ENCODE measurements around the gene C22orf39. TPM values are rescaled to one million over a fixed set of nuclear protein-coding genes. Genes with fewer than 3 reads are reported as not detected.

C22orf39 gene
- total RNA-seq, 1 donor from 2014 or later = 26.6 TPM

DNA sequence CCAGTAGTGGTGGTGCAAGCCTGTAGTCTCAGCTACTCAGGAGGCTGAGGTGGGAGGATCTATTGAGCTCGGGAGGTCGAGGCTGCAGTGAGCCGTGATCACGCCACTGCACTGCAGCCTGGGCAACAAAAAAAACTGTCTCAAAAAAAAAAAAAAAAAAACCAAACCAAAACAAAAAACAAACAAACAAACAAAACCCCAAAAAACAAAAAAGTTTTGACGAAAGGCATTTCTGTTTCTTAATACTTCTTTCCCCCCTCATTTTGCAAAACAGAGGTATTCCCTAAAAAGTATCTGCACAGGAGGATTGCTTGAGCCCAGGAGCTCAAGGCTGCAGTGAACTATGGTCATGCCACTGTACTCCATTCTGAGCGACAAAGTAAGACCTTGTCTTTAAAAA, 27.2 kb downstream of the C22orf39 start:
- no peak for DNase-seq (ENCODE audit: low spot score)
- Mint-ChIP-seq H3K36me3 (ENCODE audit: low read depth, unreplicated experiment) (peaks cover 7% of the 10 kb centered on the region), H3K9me3 (ENCODE audit: unreplicated experiment) (no peaks in the 10 kb centered on the region), H3K27me3 (ENCODE audit: unreplicated experiment) (no peaks in the 10 kb centered on the region), H3K4me1 (ENCODE audit: unreplicated experiment) (peaks cover 36% of the 10 kb centered on the region), H3K4me3 (ENCODE audit: unreplicated experiment) (no peak overlapping the region), H3K27ac (ENCODE audit: unreplicated experiment) (no peak overlapping the region)
- TF ChIP-seq, protein P1, sequence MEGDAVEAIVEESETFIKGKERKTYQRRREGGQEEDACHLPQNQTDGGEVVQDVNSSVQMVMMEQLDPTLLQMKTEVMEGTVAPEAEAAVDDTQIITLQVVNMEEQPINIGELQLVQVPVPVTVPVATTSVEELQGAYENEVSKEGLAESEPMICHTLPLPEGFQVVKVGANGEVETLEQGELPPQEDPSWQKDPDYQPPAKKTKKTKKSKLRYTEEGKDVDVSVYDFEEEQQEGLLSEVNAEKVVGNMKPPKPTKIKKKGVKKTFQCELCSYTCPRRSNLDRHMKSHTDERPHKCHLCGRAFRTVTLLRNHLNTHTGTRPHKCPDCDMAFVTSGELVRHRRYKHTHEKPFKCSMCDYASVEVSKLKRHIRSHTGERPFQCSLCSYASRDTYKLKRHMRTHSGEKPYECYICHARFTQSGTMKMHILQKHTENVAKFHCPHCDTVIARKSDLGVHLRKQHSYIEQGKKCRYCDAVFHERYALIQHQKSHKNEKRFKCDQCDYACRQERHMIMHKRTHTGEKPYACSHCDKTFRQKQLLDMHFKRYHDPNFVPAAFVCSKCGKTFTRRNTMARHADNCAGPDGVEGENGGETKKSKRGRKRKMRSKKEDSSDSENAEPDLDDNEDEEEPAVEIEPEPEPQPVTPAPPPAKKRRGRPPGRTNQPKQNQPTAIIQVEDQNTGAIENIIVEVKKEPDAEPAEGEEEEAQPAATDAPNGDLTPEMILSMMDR (IDR thresholded peaks at IDR 0.05; ENCODE audit: unreplicated experiment) = no peak

DNA sequence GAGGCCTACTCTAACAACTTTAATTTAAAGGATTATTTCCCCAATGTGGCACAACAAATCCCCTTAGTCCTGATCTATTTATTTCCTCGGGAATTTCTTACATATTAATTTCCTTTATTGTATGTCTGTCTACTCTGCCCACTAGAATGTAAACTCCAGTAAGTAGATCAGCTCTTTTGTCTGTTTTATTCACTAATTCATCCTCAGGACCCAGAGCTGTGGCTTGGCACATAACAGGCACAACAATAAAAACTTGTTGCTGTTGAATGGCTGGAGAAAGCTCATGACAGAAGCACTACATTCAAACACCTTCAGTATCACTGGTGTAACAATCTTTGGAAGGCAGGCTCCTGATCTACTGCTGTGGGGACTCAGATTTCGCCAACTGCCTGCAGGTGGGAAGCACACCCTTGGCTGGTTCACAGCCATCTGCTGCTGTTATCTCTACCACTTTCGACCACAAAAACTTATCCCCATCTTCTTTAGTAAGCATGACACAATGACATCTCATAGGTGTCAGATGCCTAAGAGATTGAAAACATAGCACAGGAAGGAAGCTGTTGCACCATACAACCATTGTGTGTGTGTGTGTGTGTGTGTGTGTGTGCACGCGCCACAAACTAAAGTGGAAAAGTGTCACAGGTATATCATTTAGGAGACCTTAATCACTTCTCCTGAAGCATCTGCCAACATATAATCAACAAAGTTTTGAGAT, 27.9 kb downstream of the C22orf39 start:
- Mint-ChIP-seq H3K4me3 (ENCODE audit: unreplicated experiment) (no peak overlapping the region), H3K36me3 (ENCODE audit: low read depth, unreplicated experiment) (peaks cover 7% of the 10 kb centered on the region), H3K4me1 (ENCODE audit: unreplicated experiment) (peaks cover 36% of the 10 kb centered on the region), H3K27ac (ENCODE audit: unreplicated experiment) (no peak overlapping the region), H3K27me3 (ENCODE audit: unreplicated experiment) (no peaks in the 10 kb centered on the region), H3K9me3 (ENCODE audit: unreplicated experiment) (no peaks in the 10 kb centered on the region)
- TF ChIP-seq, protein P1 (IDR thresholded peaks at IDR 0.05; ENCODE audit: unreplicated experiment) = no peak
- DNase-seq (ENCODE audit: low spot score) = no peak

DNA sequence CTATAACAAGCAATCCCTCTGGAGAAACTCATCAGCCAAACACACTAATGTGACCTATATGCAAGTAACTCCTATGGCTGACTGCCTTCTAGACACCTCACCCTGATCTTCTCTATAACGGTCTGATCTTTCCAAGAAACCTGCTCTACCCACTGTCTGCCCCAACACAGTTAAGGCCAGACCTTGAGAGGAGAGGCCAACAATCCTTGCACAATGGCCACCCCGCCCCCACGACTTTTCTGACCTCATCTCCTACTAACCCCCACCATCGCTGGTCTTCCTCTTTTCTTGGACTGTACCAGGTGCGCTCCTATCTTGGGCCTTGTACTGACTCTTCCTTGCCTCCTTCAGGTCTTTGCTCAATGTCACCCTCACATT, 28.4 kb downstream of the C22orf39 start:
- H3K4me1 Mint-ChIP-seq (ENCODE audit: unreplicated experiment) = peaks cover 34% of the 10 kb centered on the region
- TF ChIP-seq, protein P1 (IDR thresholded peaks at IDR 0.05; ENCODE audit: unreplicated experiment) = no peak
- H3K27me3 Mint-ChIP-seq (ENCODE audit: unreplicated experiment) = no peaks in the 10 kb centered on the region
- H3K4me3 Mint-ChIP-seq (ENCODE audit: unreplicated experiment) = no peak overlapping the region
- no peak for DNase-seq (ENCODE audit: low spot score)
- no peak overlapping the region for H3K27ac Mint-ChIP-seq (ENCODE audit: unreplicated experiment)
- no peaks in the 10 kb centered on the region for H3K9me3 Mint-ChIP-seq (ENCODE audit: unreplicated experiment)
- peaks cover 7% of the 10 kb centered on the region for H3K36me3 Mint-ChIP-seq (ENCODE audit: low read depth, unreplicated experiment)

DNA sequence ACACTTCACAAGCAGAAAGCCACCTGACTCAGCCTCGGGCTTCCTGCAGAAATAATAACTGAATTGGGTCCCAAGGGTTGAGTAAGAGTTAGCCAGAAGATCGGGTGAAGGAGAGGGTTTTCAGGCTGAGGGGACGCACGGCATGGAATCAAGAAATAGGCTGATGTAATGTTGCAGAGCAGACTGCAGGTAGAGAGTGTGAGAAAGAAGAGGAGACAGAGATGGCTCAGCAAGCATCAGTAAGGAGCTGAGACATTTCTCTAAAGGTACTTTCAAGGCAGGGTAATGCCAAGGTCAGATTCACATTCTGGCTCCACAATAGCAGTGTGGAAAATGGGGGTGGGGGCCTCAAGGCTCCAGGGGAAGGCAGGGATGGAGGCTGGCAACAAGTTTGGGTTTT, 34.6 kb downstream of the C22orf39 start:
- Mint-ChIP-seq H3K4me1 (ENCODE audit: unreplicated experiment) (no peaks in the 10 kb centered on the region), H3K9me3 (ENCODE audit: unreplicated experiment) (no peaks in the 10 kb centered on the region), H3K4me3 (ENCODE audit: unreplicated experiment) (no peak overlapping the region), H3K36me3 (ENCODE audit: low read depth, unreplicated experiment) (no peaks in the 10 kb centered on the region), H3K27me3 (ENCODE audit: unreplicated experiment) (no peaks in the 10 kb centered on the region), H3K27ac (ENCODE audit: unreplicated experiment) (no peak overlapping the region)
- DNase-seq (ENCODE audit: low spot score) = no peak
- TF ChIP-seq, protein P1 (IDR thresholded peaks at IDR 0.05; ENCODE audit: unreplicated experiment) = no peak

DNA sequence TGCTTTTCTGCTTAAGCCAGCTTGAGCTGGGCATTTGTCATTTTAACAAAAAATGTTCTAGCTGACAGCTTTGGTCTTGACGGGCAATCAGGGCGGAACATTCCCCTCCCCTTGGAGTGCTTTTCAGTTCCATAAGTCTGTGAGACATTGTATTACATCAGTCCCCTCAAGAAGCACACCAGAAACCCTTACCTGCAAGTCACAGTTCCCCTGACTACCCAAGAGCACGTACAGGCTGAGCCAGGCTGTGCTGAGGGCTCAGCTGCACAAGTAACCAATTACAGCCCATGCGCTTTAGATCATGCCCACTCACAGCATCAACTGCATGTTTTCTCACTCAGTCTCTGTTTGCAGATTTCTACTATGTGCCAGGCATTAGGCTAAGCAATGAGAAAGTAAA, 35.0 kb downstream of the C22orf39 start:
- Mint-ChIP-seq H3K4me3 (ENCODE audit: unreplicated experiment) (no peak overlapping the region), H3K36me3 (ENCODE audit: low read depth, unreplicated experiment) (peaks cover 4% of the 10 kb centered on the region), H3K27ac (ENCODE audit: unreplicated experiment) (no peak overlapping the region), H3K27me3 (ENCODE audit: unreplicated experiment) (no peaks in the 10 kb centered on the region), H3K4me1 (ENCODE audit: unreplicated experiment) (no peaks in the 10 kb centered on the region), H3K9me3 (ENCODE audit: unreplicated experiment) (no peaks in the 10 kb centered on the region)
- TF ChIP-seq, protein P1 (IDR thresholded peaks at IDR 0.05; ENCODE audit: unreplicated experiment) = no peak
- DNase-seq (ENCODE audit: low spot score) = no peak

Data from endothelial cell (in vitro differentiated cells).